ENCODE measurements around the gene MICA.
"Not testable (repeated sequence)": the region's sequence is repeated elsewhere in the genome, so short reads cannot be mapped to it uniquely, and the experiment has no call there.

Gene MICA

GRCh38 chr6:31453259-31453658 lies 49.9 kb downstream of the MICA start:
- no peak overlapping the region for H3K27ac ChIP-seq (ENCODE audit: low read length)
- no peaks in the 10 kb centered on the region for H3K36me3 ChIP-seq (replicated peaks; ENCODE audit: insufficient read depth, low read length)
- H3K27me3 ChIP-seq (replicated peaks; ENCODE audit: insufficient read depth, low read length) = no peaks in the 10 kb centered on the region; the same call in 1 of the 2 replicates
- H3K9ac ChIP-seq (ENCODE audit: low read length) = no peak overlapping the region
- TF ChIP-seq CTCF (IDR thresholded peaks at IDR 0.05; ENCODE audit: low read length) (no peak), EZH2 (optimal IDR thresholded peaks at IDR 0.05; ENCODE audit: low read depth, low read length) (no peak), EZH2phosphoT487 (IDR thresholded peaks at IDR 0.05; ENCODE audit: low read length) (no peak)
- no peak overlapping the region for H3K4me3 ChIP-seq (ENCODE audit: low read length)
- no peaks in the 10 kb centered on the region for H3K9me3 ChIP-seq (replicated peaks; ENCODE audit: insufficient read depth, low read length)
- H3K4me1 ChIP-seq (ENCODE audit: low read length) = no peaks in the 10 kb centered on the region
- no peaks in the 10 kb centered on the region for H4K20me1 ChIP-seq (ENCODE audit: insufficient read depth, low read length)
- DNase-seq = no peak
- H3F3A ChIP-seq (ENCODE audit: insufficient read depth, low read length) = no peaks in the 10 kb centered on the region
- no peak overlapping the region for H3K4me2 ChIP-seq (ENCODE audit: low read depth, low read length)
- H3K9me2 ChIP-seq (replicated peaks; ENCODE audit: insufficient read depth, low read length) = no peaks in the 10 kb centered on the region
- H2AFZ ChIP-seq (ENCODE audit: low read length) = no peak overlapping the region
- H3K79me2 ChIP-seq (ENCODE audit: low read length) = no peaks in the 10 kb centered on the region

- peaks cover 17% of the 10 kb centered on the region for H3K79me2 ChIP-seq (ENCODE audit: low read length)
- not testable (repeated sequence) for H3F3A ChIP-seq (ENCODE audit: insufficient read depth, low read length); H2AFZ ChIP-seq (ENCODE audit: low read length); H3K4me1 ChIP-seq (ENCODE audit: low read length); DNase-seq; H3K27me3 ChIP-seq (replicated peaks; ENCODE audit: insufficient read depth, low read length); H3K4me3 ChIP-seq (ENCODE audit: low read length); H3K36me3 ChIP-seq (replicated peaks; ENCODE audit: insufficient read depth, low read length); H3K9me2 ChIP-seq (replicated peaks; ENCODE audit: insufficient read depth, low read length); H3K27ac ChIP-seq (ENCODE audit: low read length); H3K4me2 ChIP-seq (ENCODE audit: low read depth, low read length); H3K9me3 ChIP-seq (replicated peaks; ENCODE audit: insufficient read depth, low read length); H3K9ac ChIP-seq (ENCODE audit: low read length); H4K20me1 ChIP-seq (ENCODE audit: insufficient read depth, low read length)
These were observed 56.5 kb downstream of the MICA start for GRCh38 chr6:31459864-31460263.

GRCh38 chr6:31460361-31461025 lies 57.1 kb downstream of the MICA start:
- Histone ChIP-seq H3K4me3 (ENCODE audit: low read length) (no peak overlapping the region), H2AFZ (ENCODE audit: low read length) (no peak overlapping the region), H3K9me2 (replicated peaks; ENCODE audit: insufficient read depth, low read length) (no peaks in the 10 kb centered on the region), H4K20me1 (ENCODE audit: insufficient read depth, low read length) (no peaks in the 10 kb centered on the region), H3K4me2 (ENCODE audit: low read depth, low read length) (no peak overlapping the region), H3K27me3 (replicated peaks; ENCODE audit: insufficient read depth, low read length) (no peaks in the 10 kb centered on the region), H3K79me2 (ENCODE audit: low read length) (peaks cover 17% of the 10 kb centered on the region), H3K4me1 (ENCODE audit: low read length) (peaks cover 16% of the 10 kb centered on the region), H3K36me3 (replicated peaks; ENCODE audit: insufficient read depth, low read length) (no peaks in the 10 kb centered on the region), H3F3A (ENCODE audit: insufficient read depth, low read length) (peaks cover 4% of the 10 kb centered on the region; the same call in 1 of the 2 replicates), H3K27ac (ENCODE audit: low read length) (no peak overlapping the region), H3K9me3 (replicated peaks; ENCODE audit: insufficient read depth, low read length) (no peaks in the 10 kb centered on the region), H3K9ac (ENCODE audit: low read length) (no peak overlapping the region)
- no peak for DNase-seq
- TF ChIP-seq EZH2phosphoT487 (IDR thresholded peaks at IDR 0.05; ENCODE audit: low read length) (no peak), EZH2 (optimal IDR thresholded peaks at IDR 0.05; ENCODE audit: low read depth, low read length) (no peak), CTCF (IDR thresholded peaks at IDR 0.05; ENCODE audit: low read length) (no peak)
